Activated CD4-positive, alpha-beta T cell treated with anti-CD3 and anti-CD28 coated beads for 48 hours (primary cell): ENCODE data around the gene NAA38.
A peak's percentile ranks its signal among the peaks of the same experiment; 100 is the strongest.
"Not testable (repeated sequence)": the region's sequence is repeated elsewhere in the genome, so short reads cannot be mapped to it uniquely, and the experiment has no call there.

ENCODE experiments used
- DNase-seq: peaks from one replicate; pipeline ENCODE4 v3.0.0-alpha.2; 2020

The NAA38 gene

GRCh38 chr17:7881276-7882054, 24.1 kb upstream of the NAA38 start:
- DNase-seq: no peak

GRCh38 chr17:7880076-7880868, 22.9 kb upstream of the NAA38 start:
- DNase-seq: no peak

- DNase-seq: no peak
Measured at GRCh38 chr17:7878234-7878633, 20.9 kb upstream of the NAA38 start.

GRCh38 chr17:7875804-7876370, 18.5 kb upstream of the NAA38 start:
- DNase-seq: no peak

- no peak for DNase-seq
Measured at GRCh38 chr17:7873051-7873450, 15.7 kb upstream of the NAA38 start.

GRCh38 chr17:7867881-7868329, 10.5 kb upstream of the NAA38 start:
- no peak for DNase-seq

- DNase-seq: no peak
Measured at GRCh38 chr17:7864995-7865650, 7.8 kb upstream of the NAA38 start.

GRCh38 chr17:7864384-7864783, 7.0 kb upstream of the NAA38 start:
- DNase-seq: not testable (repeated sequence)

- DNase-seq: no peak
Measured at GRCh38 chr17:7862692-7863437, 5.5 kb upstream of the NAA38 start.

- DNase-seq: no peak
Measured at GRCh38 chr17:7859028-7859427, 1.7 kb upstream of the NAA38 start.

- peak; percentile 65 for DNase-seq
Measured at GRCh38 chr17:7858522-7858810, 1.1 kb upstream of the NAA38 start.

- peak; percentile 92 for DNase-seq
Measured at GRCh38 chr17:7857713-7858521, 558 bp upstream of the NAA38 start, which contains the start of gene CYB5D1. Gene CYB5D1 (plus strand): TSS chr17:7858003. CDS start chr17:7858135, 132 bp downstream.

- DNase-seq: peak; percentile 56
Measured at GRCh38 chr17:7856011-7856810, 1.1 kb downstream of the NAA38 start.

GRCh38 chr17:7855660-7856010, 1.7 kb downstream of the NAA38 start:
- DNase-seq: no peak

GRCh38 chr17:7854851-7855659, 2.3 kb downstream of the NAA38 start, which contains the start of gene TMEM88:
Gene TMEM88 (plus strand): TSS chr17:7855066. CDS start chr17:7855075, 9 bp downstream.
- no peak for DNase-seq

- no peak for DNase-seq
Measured at GRCh38 chr17:7854078-7854777, 3.1 kb downstream of the NAA38 start.

GRCh38 chr17:7853691-7854038, 3.7 kb downstream of the NAA38 start:
- no peak for DNase-seq

- DNase-seq: no peak
Measured at GRCh38 chr17:7852919-7853690, 4.3 kb downstream of the NAA38 start.

GRCh38 chr17:7852262-7852670, 5.1 kb downstream of the NAA38 start:
- DNase-seq: no peak
